Body of pancreas (tissue), 4 donors: ENCODE measurements around the gene ACLY. TPM values are rescaled to one million over a fixed set of nuclear protein-coding genes. Genes with fewer than 3 reads are reported as not detected.

Experiments used
- ATAC-seq: fragments of 150-250 bp; one replicate; pipeline ENCODE4 v1.9.1; 2016
- DNase-seq, 4 donors: peaks; one replicate each; pipeline ENCODE4 v3.0.0-alpha.2; 2019
- H3K27ac ChIP-seq, 4 donors: fragments of 200-600 bp; sonication (generic); 1 replicate in 3 of 4; 2 replicates in 1 of 4; pipeline versions ENCODE4 v1.5.1 to v1.6.1; 2016 to 2019; ENCODE audit warnings: mild to moderate bottlenecking in 1 of 4, mixed read lengths in 1 of 4, moderate library complexity in 1 of 4
- H3K27me3 ChIP-seq, 2 donors: fragments of 200-600 bp; sonication (generic); one replicate each; pipeline ENCODE4 v1.6.0; 2016; ENCODE audit warnings: mild to moderate bottlenecking in 1 of 2
- H3K36me3 ChIP-seq, 2 donors: fragments of 200-600 bp; sonication (generic); replicated peaks in 1 of 2; 2 replicates each; pipeline ENCODE4 v1.5.1; 2016; ENCODE audit warnings: low read depth in 2 of 2; ENCODE audit not compliant: insufficient read depth in 1 of 2
- H3K4me1 ChIP-seq: fragments of 200-600 bp; sonication (generic); one replicate; pipeline ENCODE4 v1.6.0; 2016
- H3K4me3 ChIP-seq, 2 donors: fragments of 200-600 bp; sonication (generic); 1 replicate in 1 of 2; 2 replicates in 1 of 2; pipeline ENCODE4 v1.5.1; 2016 to 2019
- H3K9me3 ChIP-seq, 3 donors: fragments of 200-600 bp; sonication (generic); 1 replicate in 2 of 3; 2 replicates in 1 of 3; pipeline ENCODE4 v1.5.1; 2016
- POLR2A ChIP-seq, 3 donors: fragments of 450-650 bp; IDR thresholded peaks; one replicate each; pipeline ENCODE4 v1.6.1; 2016; ENCODE audit warnings: antibody characterized with exemption in 3 of 3, mild to moderate bottlenecking in 2 of 3
- WGBS, 2 donors: methylation state at CpG; one replicate each; pipeline ENCODE4 v1.1.5; 2017; 5-methylcytosine and 5-hydroxymethylcytosine counted together
- intact Hi-C: fragments of 100-400 bp; cut with DNase I; formaldehyde crosslinking; loops from one replicate; pipeline ENCODE4 v1.15.1; 2023
- total RNA-seq, 2 donors: library from RNA; depleted of rRNA; stranded (reverse); fragments of >200 nt; gene quantifications; one replicate each; pipeline ENCODE4 v1.1.0, GENCODE V29; 2016
- TF ChIP-seq, protein P1 (sequence below), 7 experiments: fragments of 450-650 bp in 4 of 7; fragments of 200-600 bp in 3 of 7; sonication (generic) in 3 of 7; IDR thresholded peaks; one replicate each; pipeline ENCODE4 v1.5.1; 2016 to 2019; ENCODE audit warnings: antibody characterized with exemption in 7 of 7

The ACLY gene
- total RNA-seq, 2 donors from 2014 or later = 39.2 to 59.0 TPM

DNA sequence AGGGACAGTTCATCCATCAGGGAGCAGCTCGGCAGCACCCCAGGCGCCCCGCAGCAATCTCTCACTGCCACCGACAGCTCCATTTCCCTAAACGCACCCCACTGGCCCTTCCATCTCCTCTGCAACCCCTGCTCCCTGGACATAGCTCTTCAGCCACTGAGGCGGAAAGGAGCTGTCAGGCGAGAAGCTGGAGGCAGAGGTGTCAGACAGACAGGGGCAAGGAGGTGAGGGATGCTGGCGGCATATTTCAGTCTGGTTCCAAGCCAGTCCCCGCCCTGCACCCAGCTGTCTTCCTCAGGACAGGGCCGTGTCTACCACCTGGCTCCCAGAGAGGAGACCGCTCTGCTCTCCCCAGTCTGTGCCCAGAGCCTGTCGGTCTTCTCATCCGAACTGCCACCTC, 9.7 kb downstream of the ACLY start:
- Histone ChIP-seq H3K9me3 (no peaks in the 10 kb centered on the region), H3K27ac (peak overlapping the region in 1 of 4 donors; percentile 35), H3K4me3 (no peak overlapping the region), H3K36me3 (peaks cover 0 to 42% of the 10 kb centered on the region in 2 donors), H3K27me3 (no peaks in the 10 kb centered on the region), H3K4me1 (peaks cover 35% of the 10 kb centered on the region)
- DNase-seq (no peak), ATAC-seq (no peak)
- TF ChIP-seq, protein P1, sequence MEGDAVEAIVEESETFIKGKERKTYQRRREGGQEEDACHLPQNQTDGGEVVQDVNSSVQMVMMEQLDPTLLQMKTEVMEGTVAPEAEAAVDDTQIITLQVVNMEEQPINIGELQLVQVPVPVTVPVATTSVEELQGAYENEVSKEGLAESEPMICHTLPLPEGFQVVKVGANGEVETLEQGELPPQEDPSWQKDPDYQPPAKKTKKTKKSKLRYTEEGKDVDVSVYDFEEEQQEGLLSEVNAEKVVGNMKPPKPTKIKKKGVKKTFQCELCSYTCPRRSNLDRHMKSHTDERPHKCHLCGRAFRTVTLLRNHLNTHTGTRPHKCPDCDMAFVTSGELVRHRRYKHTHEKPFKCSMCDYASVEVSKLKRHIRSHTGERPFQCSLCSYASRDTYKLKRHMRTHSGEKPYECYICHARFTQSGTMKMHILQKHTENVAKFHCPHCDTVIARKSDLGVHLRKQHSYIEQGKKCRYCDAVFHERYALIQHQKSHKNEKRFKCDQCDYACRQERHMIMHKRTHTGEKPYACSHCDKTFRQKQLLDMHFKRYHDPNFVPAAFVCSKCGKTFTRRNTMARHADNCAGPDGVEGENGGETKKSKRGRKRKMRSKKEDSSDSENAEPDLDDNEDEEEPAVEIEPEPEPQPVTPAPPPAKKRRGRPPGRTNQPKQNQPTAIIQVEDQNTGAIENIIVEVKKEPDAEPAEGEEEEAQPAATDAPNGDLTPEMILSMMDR (IDR thresholded peaks at IDR 0.05) = no peak
- TF ChIP-seq POLR2A (IDR thresholded peaks at IDR 0.05) = no peak
- intact Hi-C loops = no loop called here
- 80 to 93% methylated on average over 11 to 13 of the region's 13 CpGs for WGBS, 2 donors

DNA sequence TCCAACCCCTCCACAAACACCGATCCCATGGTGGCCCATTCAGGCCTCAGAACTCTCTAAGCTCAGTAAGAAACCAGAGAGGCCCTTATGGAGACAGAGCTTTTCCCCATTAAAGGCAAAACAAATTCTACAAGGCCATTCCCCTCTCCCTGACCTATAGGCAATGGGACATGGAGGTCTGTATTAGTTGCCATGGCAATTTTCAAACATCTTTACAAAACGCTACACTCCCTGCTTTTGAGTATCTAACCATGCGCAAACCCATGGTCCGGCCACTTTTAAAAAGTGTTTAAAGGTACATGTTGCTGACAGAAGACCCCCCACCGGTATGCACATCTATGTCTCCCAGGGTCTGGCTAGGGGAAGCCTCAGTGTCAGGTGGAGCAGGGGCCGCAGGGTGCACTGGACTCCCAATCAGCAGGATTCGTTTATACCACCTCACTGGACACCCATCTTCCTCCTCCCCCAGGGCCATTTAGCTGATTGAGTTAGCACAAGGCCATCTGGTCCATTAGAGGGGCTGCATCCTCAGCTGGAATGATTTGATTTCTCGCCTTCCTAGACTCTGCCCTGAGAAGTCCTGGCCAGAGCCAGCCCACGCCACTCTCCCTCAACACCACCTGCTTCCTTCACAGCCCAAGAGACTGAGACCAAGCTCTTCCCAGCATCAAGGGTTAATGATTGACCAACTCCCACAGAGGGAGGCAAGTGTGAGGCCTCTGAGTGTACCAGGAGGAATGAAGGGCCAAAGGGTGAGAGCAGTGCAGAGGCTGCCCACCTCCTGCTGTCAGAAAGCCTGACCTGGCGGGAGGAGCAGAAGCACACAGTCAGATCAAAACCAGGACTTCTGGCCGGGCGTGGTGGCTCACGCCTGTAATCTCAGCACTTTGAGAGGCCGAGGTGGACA, 10.9 kb downstream of the ACLY start:
- 52 to 65% methylated on average over 12 to 14 of the region's 14 CpGs for WGBS, 2 donors
- no peak overlapping the region for H3K4me3 ChIP-seq
- peak in 1 of 3 donors; percentile 10 for TF ChIP-seq POLR2A (IDR thresholded peaks at IDR 0.05)
- TF ChIP-seq, protein P1 (IDR thresholded peaks at IDR 0.05) = no peak
- H3K27ac ChIP-seq = peak overlapping the region; percentile 2 to 41 (median 32)
- DNase-seq = peak; percentile 45 to 82 (median 72)
- intact Hi-C loops = no loop called here
- peaks cover 0 to 45% of the 10 kb centered on the region in 2 donors for H3K36me3 ChIP-seq
- no peaks in the 10 kb centered on the region for H3K27me3 ChIP-seq
- ATAC-seq = peak; percentile 78
- H3K9me3 ChIP-seq = no peaks in the 10 kb centered on the region
- H3K4me1 ChIP-seq = peaks cover 26% of the 10 kb centered on the region

DNA sequence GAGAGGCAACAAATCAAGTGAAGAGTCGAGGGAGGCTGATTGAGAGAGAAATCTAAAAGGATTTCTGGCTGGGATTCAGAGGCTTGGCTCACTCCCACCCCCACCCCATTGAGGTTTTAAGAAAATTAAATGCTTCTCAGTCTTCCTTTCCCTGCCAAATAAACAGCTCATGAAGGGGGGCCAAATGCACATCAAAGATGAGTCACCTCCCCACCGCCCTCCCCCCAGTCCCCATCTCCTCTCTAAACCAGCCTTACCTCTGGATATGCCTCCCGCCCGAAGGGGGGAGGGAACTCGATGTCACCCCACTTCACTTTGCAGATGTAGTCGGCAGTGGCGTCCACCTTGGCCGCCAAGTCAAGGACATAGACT, 11.6 kb downstream of the ACLY start:
- ATAC-seq = no peak
- TF ChIP-seq, protein P1 (IDR thresholded peaks at IDR 0.05) = no peak
- no peak for TF ChIP-seq POLR2A (IDR thresholded peaks at IDR 0.05)
- Histone ChIP-seq H3K4me1 (peaks cover 26% of the 10 kb centered on the region), H3K9me3 (no peaks in the 10 kb centered on the region), H3K27me3 (no peaks in the 10 kb centered on the region), H3K36me3 (peaks cover 0 to 44% of the 10 kb centered on the region in 2 donors), H3K27ac (peak overlapping the region in 2 of 4 donors; percentile 41), H3K4me3 (no peak overlapping the region)
- intact Hi-C loops = no loop called here
- DNase-seq = peak in 1 of 4 donors; percentile 14
- 90 to 96% methylated on average over 3 to 8 of the region's 8 CpGs for WGBS, 2 donors

DNA sequence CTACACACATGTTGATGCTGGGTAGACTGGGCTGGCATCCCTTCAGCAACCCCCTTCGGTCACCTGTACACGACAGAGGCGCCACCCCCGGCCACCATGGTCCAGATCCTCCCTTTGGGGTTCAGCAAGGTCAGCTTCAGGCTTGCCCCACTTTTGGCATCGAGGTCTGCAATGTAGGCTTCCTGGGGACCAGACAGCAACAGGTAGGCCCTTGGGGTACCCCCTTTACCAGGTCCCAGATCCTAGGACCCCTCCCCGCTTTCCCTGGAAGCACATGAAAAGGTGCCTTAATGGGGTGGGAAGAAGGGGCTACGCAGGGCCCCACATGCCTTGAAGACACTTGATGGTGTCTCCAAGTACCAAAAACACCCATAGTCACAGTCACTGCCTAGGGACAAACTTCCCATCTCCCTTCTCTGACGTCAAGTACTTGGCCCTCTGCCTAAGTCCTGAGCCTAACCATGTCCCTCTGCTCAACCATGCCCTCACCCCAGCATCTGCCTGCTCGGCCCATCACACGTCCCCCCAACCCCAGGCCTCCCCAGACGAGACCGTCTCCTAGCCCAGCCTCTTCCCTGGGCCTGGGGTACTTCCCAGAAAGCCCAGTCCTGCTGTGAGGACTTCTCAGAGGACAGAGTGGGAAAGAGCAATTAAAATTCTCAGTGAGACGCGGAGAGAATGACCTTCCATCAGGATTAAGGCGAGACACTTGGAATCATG, 12.1 kb downstream of the ACLY start:
- H3K4me1 ChIP-seq = peaks cover 25% of the 10 kb centered on the region
- intact Hi-C loops = no loop called here
- 79 to 90% methylated on average over 14 to 15 of the region's 15 CpGs for WGBS, 2 donors
- H3K9me3 ChIP-seq = no peaks in the 10 kb centered on the region
- TF ChIP-seq, protein P1 (IDR thresholded peaks at IDR 0.05) = no peak
- TF ChIP-seq POLR2A (IDR thresholded peaks at IDR 0.05) = no peak
- ATAC-seq (no peak), DNase-seq (peak in 2 of 4 donors; percentile 24 to 25)
- peak overlapping the region in 2 of 4 donors; percentile 39 to 41 for H3K27ac ChIP-seq
- peaks cover 0 to 45% of the 10 kb centered on the region in 2 donors for H3K36me3 ChIP-seq
- no peak overlapping the region for H3K4me3 ChIP-seq
- no peaks in the 10 kb centered on the region for H3K27me3 ChIP-seq
